WTC11 (cell line): ENCODE data around the gene BCL2L11.

ENCODE experiments used
- CREB1 ChIP-seq: sonication (generic); formaldehyde crosslinking; IDR thresholded peaks from 2 replicates; pipeline ENCODE4 v1.8.0; 2023; ENCODE audit warnings: mild to moderate bottlenecking, missing genetic modification reagents
- CTCF ChIP-seq: fragments of 200-600 bp; IDR thresholded peaks from 2 replicates; pipeline ENCODE4 v1.8.0; 2022; ENCODE audit warnings: antibody characterized with exemption
- E2F5 ChIP-seq: sonication (generic); formaldehyde crosslinking; IDR thresholded peaks from 2 replicates; pipeline ENCODE4 v1.8.1; 2022; ENCODE audit warnings: mild to moderate bottlenecking, moderate library complexity, missing genetic modification reagents
- ESRRA ChIP-seq: sonication (generic); formaldehyde crosslinking; IDR thresholded peaks from 2 replicates; pipeline ENCODE4 v1.8.1; 2022; ENCODE audit warnings: mild to moderate bottlenecking, missing genetic modification reagents, borderline replicate concordance
- ETV6 ChIP-seq: sonication (generic); formaldehyde crosslinking; IDR thresholded peaks from 2 replicates; pipeline ENCODE4 v1.8.1; 2022; ENCODE audit warnings: mild to moderate bottlenecking, missing genetic modification reagents
- IRF2 ChIP-seq: sonication (generic); formaldehyde crosslinking; IDR thresholded peaks from 2 replicates; pipeline ENCODE4 v1.8.0; 2022; ENCODE audit warnings: low read depth, missing genetic modification reagents, borderline replicate concordance
- MXD4 ChIP-seq: fragments of 250-450 bp; sonication (Bioruptor Pico); IDR thresholded peaks from 2 replicates; pipeline ENCODE4 v1.8.0; 2021; ENCODE audit warnings: mild to moderate bottlenecking, moderate library complexity, borderline replicate concordance
- NR2C2 ChIP-seq: sonication (generic); formaldehyde crosslinking; IDR thresholded peaks from 2 replicates; pipeline ENCODE4 v1.8.0; 2022; ENCODE audit warnings: mild to moderate bottlenecking, missing genetic modification reagents
- ZNF232 ChIP-seq: sonication (generic); formaldehyde crosslinking; IDR thresholded peaks from 2 replicates; pipeline ENCODE4 v1.8.0; 2022; ENCODE audit warnings: mild to moderate bottlenecking, missing genetic modification reagents
- TF ChIP-seq, protein P1 (sequence below): sonication (generic); formaldehyde crosslinking; conservative IDR thresholded peaks from 2 replicates; pipeline ENCODE4 v1.8.1; 2022; ENCODE audit warnings: mild to moderate bottlenecking, missing genetic modification reagents
- TF ChIP-seq, protein P2 (sequence below): sonication (generic); formaldehyde crosslinking; IDR thresholded peaks from 2 replicates; pipeline ENCODE4 v1.8.1; 2023; ENCODE audit warnings: mild to moderate bottlenecking, missing genetic modification reagents, moderate library complexity
- TF ChIP-seq, protein P3 (sequence below): sonication (generic); formaldehyde crosslinking; IDR thresholded peaks from 2 replicates; pipeline ENCODE4 v1.8.1; 2023; ENCODE audit warnings: mild to moderate bottlenecking, missing genetic modification reagents, borderline replicate concordance
- TF ChIP-seq, protein P4 (sequence below): sonication (generic); formaldehyde crosslinking; IDR thresholded peaks from 2 replicates; pipeline ENCODE4 v1.8.0; 2022; ENCODE audit warnings: mild to moderate bottlenecking, missing genetic modification reagents

- no peak for TF ChIP-seq CREB1 (CRISPR knock-in tag)
- TF ChIP-seq CTCF, result no peak
- TF ChIP-seq, protein P1, sequence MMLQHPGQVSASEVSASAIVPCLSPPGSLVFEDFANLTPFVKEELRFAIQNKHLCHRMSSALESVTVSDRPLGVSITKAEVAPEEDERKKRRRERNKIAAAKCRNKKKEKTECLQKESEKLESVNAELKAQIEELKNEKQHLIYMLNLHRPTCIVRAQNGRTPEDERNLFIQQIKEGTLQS (CRISPR knock-in tag), result no peak
- TF ChIP-seq IRF2 (CRISPR knock-in tag), result no peak
- no peak for TF ChIP-seq ETV6
- TF ChIP-seq, protein P2, sequence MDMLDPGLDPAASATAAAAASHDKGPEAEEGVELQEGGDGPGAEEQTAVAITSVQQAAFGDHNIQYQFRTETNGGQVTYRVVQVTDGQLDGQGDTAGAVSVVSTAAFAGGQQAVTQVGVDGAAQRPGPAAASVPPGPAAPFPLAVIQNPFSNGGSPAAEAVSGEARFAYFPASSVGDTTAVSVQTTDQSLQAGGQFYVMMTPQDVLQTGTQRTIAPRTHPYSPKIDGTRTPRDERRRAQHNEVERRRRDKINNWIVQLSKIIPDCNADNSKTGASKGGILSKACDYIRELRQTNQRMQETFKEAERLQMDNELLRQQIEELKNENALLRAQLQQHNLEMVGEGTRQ, result no peak
- no peak for TF ChIP-seq ZNF232
- TF ChIP-seq, protein P3, sequence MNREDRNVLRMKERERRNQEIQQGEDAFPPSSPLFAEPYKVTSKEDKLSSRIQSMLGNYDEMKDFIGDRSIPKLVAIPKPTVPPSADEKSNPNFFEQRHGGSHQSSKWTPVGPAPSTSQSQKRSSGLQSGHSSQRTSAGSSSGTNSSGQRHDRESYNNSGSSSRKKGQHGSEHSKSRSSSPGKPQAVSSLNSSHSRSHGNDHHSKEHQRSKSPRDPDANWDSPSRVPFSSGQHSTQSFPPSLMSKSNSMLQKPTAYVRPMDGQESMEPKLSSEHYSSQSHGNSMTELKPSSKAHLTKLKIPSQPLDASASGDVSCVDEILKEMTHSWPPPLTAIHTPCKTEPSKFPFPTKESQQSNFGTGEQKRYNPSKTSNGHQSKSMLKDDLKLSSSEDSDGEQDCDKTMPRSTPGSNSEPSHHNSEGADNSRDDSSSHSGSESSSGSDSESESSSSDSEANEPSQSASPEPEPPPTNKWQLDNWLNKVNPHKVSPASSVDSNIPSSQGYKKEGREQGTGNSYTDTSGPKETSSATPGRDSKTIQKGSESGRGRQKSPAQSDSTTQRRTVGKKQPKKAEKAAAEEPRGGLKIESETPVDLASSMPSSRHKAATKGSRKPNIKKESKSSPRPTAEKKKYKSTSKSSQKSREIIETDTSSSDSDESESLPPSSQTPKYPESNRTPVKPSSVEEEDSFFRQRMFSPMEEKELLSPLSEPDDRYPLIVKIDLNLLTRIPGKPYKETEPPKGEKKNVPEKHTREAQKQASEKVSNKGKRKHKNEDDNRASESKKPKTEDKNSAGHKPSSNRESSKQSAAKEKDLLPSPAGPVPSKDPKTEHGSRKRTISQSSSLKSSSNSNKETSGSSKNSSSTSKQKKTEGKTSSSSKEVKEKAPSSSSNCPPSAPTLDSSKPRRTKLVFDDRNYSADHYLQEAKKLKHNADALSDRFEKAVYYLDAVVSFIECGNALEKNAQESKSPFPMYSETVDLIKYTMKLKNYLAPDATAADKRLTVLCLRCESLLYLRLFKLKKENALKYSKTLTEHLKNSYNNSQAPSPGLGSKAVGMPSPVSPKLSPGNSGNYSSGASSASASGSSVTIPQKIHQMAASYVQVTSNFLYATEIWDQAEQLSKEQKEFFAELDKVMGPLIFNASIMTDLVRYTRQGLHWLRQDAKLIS (CRISPR knock-in tag), result no peak
- TF ChIP-seq, protein P4, sequence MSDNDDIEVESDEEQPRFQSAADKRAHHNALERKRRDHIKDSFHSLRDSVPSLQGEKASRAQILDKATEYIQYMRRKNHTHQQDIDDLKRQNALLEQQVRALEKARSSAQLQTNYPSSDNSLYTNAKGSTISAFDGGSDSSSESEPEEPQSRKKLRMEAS (CRISPR knock-in tag), result no peak
- no peak for TF ChIP-seq E2F5 (CRISPR knock-in tag)
- no peak for TF ChIP-seq NR2C2 (CRISPR knock-in tag)
- TF ChIP-seq ESRRA, result no peak
- no peak for TF ChIP-seq MXD4 (CRISPR knock-in tag)
Measured at GRCh38 chr2:111111101-111111755, 9.5 kb upstream of the BCL2L11 start.
